ENCODE results near the gene MFF.

Gene MFF

GRCh38 chr2:227335713-227336112 is 10.7 kb downstream of the MFF start:
- peaks cover 14% of the 10 kb centered on the region for H3K36me3 ChIP-seq (replicated peaks)
- TF ChIP-seq CTCF (IDR thresholded peaks at IDR 0.05; ENCODE audit: low read depth, low read length, missing control alignments) = no peak
- no peak overlapping the region for H3K27ac ChIP-seq
- no peak for DNase-seq
- H3K27me3 ChIP-seq (replicated peaks) = no peaks in the 10 kb centered on the region
- no peak overlapping the region for H3K4me3 ChIP-seq (ENCODE audit: low read depth, low read length)
- in situ Hi-C loops (cut with HindIII; ENCODE audit: low pct_ligation_motif_present, low sequenced_read_pairs) = no loop called here

- H3K4me3 ChIP-seq (ENCODE audit: low read depth, low read length) = no peak overlapping the region
- no peaks in the 10 kb centered on the region for H3K27me3 ChIP-seq (replicated peaks)
- DNase-seq = no peak
- peaks cover 14% of the 10 kb centered on the region for H3K36me3 ChIP-seq (replicated peaks)
- in situ Hi-C loops (cut with HindIII; ENCODE audit: low pct_ligation_motif_present, low sequenced_read_pairs) = no loop called here
- H3K27ac ChIP-seq = no peak overlapping the region
- no peak for TF ChIP-seq CTCF (IDR thresholded peaks at IDR 0.05; ENCODE audit: low read depth, low read length, missing control alignments)
Observed at GRCh38 chr2:227337442-227337841, 12.4 kb downstream of the MFF start.

GRCh38 chr2:227339098-227339599 is 14.1 kb downstream of the MFF start:
- in situ Hi-C loops (cut with HindIII; ENCODE audit: low pct_ligation_motif_present, low sequenced_read_pairs) = no loop called here
- no peak for TF ChIP-seq CTCF (IDR thresholded peaks at IDR 0.05; ENCODE audit: low read depth, low read length, missing control alignments)
- H3K4me3 ChIP-seq (ENCODE audit: low read depth, low read length) = no peak overlapping the region
- no peaks in the 10 kb centered on the region for H3K27me3 ChIP-seq (replicated peaks)
- H3K36me3 ChIP-seq (replicated peaks) = peaks cover 8% of the 10 kb centered on the region
- H3K27ac ChIP-seq = no peak overlapping the region
- no peak for DNase-seq

- no peak overlapping the region for H3K27ac ChIP-seq
- no peak for TF ChIP-seq CTCF (IDR thresholded peaks at IDR 0.05; ENCODE audit: low read depth, low read length, missing control alignments)
Observed at GRCh38 chr2:227340106-227340505, 15.1 kb downstream of the MFF start.

GRCh38 chr2:227341553-227341952 is 16.5 kb downstream of the MFF start:
- Histone ChIP-seq H3K36me3 (replicated peaks) (no peaks in the 10 kb centered on the region), H3K27ac (no peak overlapping the region), H3K27me3 (replicated peaks) (no peaks in the 10 kb centered on the region), H3K4me3 (ENCODE audit: low read depth, low read length) (no peak overlapping the region)
- DNase-seq = no peak
- TF ChIP-seq CTCF (IDR thresholded peaks at IDR 0.05; ENCODE audit: low read depth, low read length, missing control alignments) = no peak
- in situ Hi-C loops (cut with HindIII; ENCODE audit: low pct_ligation_motif_present, low sequenced_read_pairs) = no loop called here

More at GRCh38 chr2:227340106-227340505, 15.1 kb downstream of the MFF start:
- peaks cover 8% of the 10 kb centered on the region for H3K36me3 ChIP-seq (replicated peaks)
- no peak overlapping the region for H3K4me3 ChIP-seq (ENCODE audit: low read depth, low read length)
- in situ Hi-C loops (cut with HindIII; ENCODE audit: low pct_ligation_motif_present, low sequenced_read_pairs) = no loop called here
- no peaks in the 10 kb centered on the region for H3K27me3 ChIP-seq (replicated peaks)
- no peak for DNase-seq

- DNase-seq = no peak
- TF ChIP-seq CTCF (IDR thresholded peaks at IDR 0.05; ENCODE audit: low read depth, low read length, missing control alignments) = no peak
- H3K36me3 ChIP-seq (replicated peaks) = no peaks in the 10 kb centered on the region
- H3K27ac ChIP-seq = no peak overlapping the region
- H3K27me3 ChIP-seq (replicated peaks) = no peaks in the 10 kb centered on the region
- no peak overlapping the region for H3K4me3 ChIP-seq (ENCODE audit: low read depth, low read length)
- in situ Hi-C loops (cut with HindIII; ENCODE audit: low pct_ligation_motif_present, low sequenced_read_pairs) = no loop called here
Observed at GRCh38 chr2:227344231-227344630, 19.2 kb downstream of the MFF start.

Measured in brain microvascular endothelial cell (primary cell).